Neural progenitor cell (in vitro differentiated cells): ENCODE measurements around the gene HDDC2. TPM values are rescaled to one million over a fixed set of nuclear protein-coding genes. Genes with fewer than 3 reads are reported as not detected.

Source experiments
- DNase-seq: peaks from one replicate; pipeline ENCODE4 v3.0.0-alpha.2; 2016; ENCODE audit warnings: low spot score
- H2AFZ ChIP-seq: fragments of 200-600 bp; sonication (generic); replicated peaks from 2 replicates; pipeline ENCODE4 v1.6.1; 2016; ENCODE audit warnings: antibody characterized with exemption
- H3F3A ChIP-seq: fragments of 200-600 bp; sonication (generic); 2 replicates; pipeline ENCODE4 v1.6.1; 2016; ENCODE audit warnings: antibody characterized with exemption, low read depth
- H3K27ac ChIP-seq: fragments of 200-600 bp; sonication (generic); 2 replicates; pipeline ENCODE4 v1.5.1; 2016; ENCODE audit warnings: mild to moderate bottlenecking
- H3K27me3 ChIP-seq: fragments of 200-600 bp; sonication (generic); 2 replicates; pipeline ENCODE4 v1.6.1; 2016; ENCODE audit warnings: mild to moderate bottlenecking, moderate library complexity
- H3K36me3 ChIP-seq: fragments of 200-600 bp; sonication (generic); 2 replicates; pipeline ENCODE4 v1.5.1; 2016
- H3K4me1 ChIP-seq: fragments of 200-600 bp; sonication (generic); 2 replicates; pipeline ENCODE4 v1.6.1; 2016; ENCODE audit warnings: mixed run types
- H3K4me2 ChIP-seq: fragments of 200-600 bp; sonication (generic); 2 replicates; pipeline ENCODE4 v1.6.1; 2016
- H3K4me3 ChIP-seq: fragments of 200-600 bp; sonication (generic); 2 replicates; pipeline ENCODE4 v1.5.1; 2016
- H3K79me2 ChIP-seq: fragments of 200-600 bp; sonication (generic); 2 replicates; pipeline ENCODE4 v1.6.1; 2016; ENCODE audit warnings: low read depth
- H3K9ac ChIP-seq: fragments of 200-600 bp; sonication (generic); 2 replicates; pipeline ENCODE4 v1.6.1; 2016
- H3K9me3 ChIP-seq: fragments of 200-600 bp; sonication (generic); 2 replicates; pipeline ENCODE4 v1.5.1; 2016; ENCODE audit warnings: low read depth
- H4K20me1 ChIP-seq: fragments of 200-600 bp; sonication (generic); 2 replicates; pipeline ENCODE4 v1.6.1; 2016; ENCODE audit warnings: low read depth
- H3K27ac Mint-ChIP-seq: 3 replicates; pipeline ENCODE4 v1.8.0; 2021; ENCODE audit warnings: mixed read lengths
- H3K27me3 Mint-ChIP-seq: 2 replicates; pipeline ENCODE4 v1.8.0; 2022; ENCODE audit warnings: low read depth, mild to moderate bottlenecking, inconsistent platforms, moderate library complexity, mixed read lengths; ENCODE audit not compliant: insufficient read depth
- H3K36me3 Mint-ChIP-seq: 3 replicates; pipeline ENCODE4 v1.8.0; 2021; ENCODE audit warnings: mixed read lengths
- H3K4me1 Mint-ChIP-seq: 3 replicates; pipeline ENCODE4 v1.8.0; 2021; ENCODE audit warnings: mixed read lengths
- H3K4me3 Mint-ChIP-seq: 3 replicates; pipeline ENCODE4 v1.8.0; 2021; ENCODE audit warnings: mild to moderate bottlenecking, moderate library complexity, mixed read lengths
- H3K9me3 Mint-ChIP-seq: 3 replicates; pipeline ENCODE4 v1.8.0; 2020; ENCODE audit warnings: mixed read lengths
- CTCF ChIP-seq: fragments of 200-600 bp; sonication (generic); IDR thresholded peaks from 2 replicates; pipeline ENCODE4 v1.5.1; 2017; ENCODE audit warnings: antibody characterized with exemption, mild to moderate bottlenecking
- EZH2 ChIP-seq: fragments of 200-600 bp; sonication (generic); IDR thresholded peaks from 2 replicates; pipeline ENCODE4 v1.6.1; 2017; ENCODE audit warnings: antibody characterized with exemption, mild to moderate bottlenecking, moderate library complexity
- EZH2phosphoT487 ChIP-seq: fragments of 200-600 bp; sonication (generic); IDR thresholded peaks from 2 replicates; pipeline ENCODE4 v1.6.1; 2017; ENCODE audit warnings: antibody characterized with exemption
- total RNA-seq: library from RNA; depleted of rRNA; stranded (reverse); fragments of >200 nt; gene quantifications from 2 replicates; pipeline ENCODE4 v1.2.3, GENCODE V29; 2015; ENCODE audit warnings: low replicate concordance

HDDC2 gene
- total RNA-seq, 1 donor from 2014 or later = 114 TPM

GRCh38 chr6:125277838-125278237 is 23.9 kb downstream of the HDDC2 start:
- Histone ChIP-seq H3K27ac (no peak overlapping the region), H3K4me2 (no peak overlapping the region), H3K79me2 (peaks cover 13% of the 10 kb centered on the region), H3F3A (no peaks in the 10 kb centered on the region), H3K27me3 (no peaks in the 10 kb centered on the region), H3K4me3 (no peak overlapping the region), H3K9me3 (no peaks in the 10 kb centered on the region), H4K20me1 (no peaks in the 10 kb centered on the region), H2AFZ (no peak overlapping the region), H3K36me3 (peaks cover 4% of the 10 kb centered on the region), H3K9ac (no peak overlapping the region), H3K4me1 (no peaks in the 10 kb centered on the region)
- DNase-seq = no peak
- Mint-ChIP-seq H3K4me1 (peaks cover 7% of the 10 kb centered on the region), H3K36me3 (peaks cover 39% of the 10 kb centered on the region), H3K27ac (no peak overlapping the region), H3K27me3 (no peaks in the 10 kb centered on the region), H3K4me3 (no peak overlapping the region), H3K9me3 (peaks cover 21% of the 10 kb centered on the region)
- TF ChIP-seq CTCF = no peak
- no peak for TF ChIP-seq EZH2phosphoT487
- TF ChIP-seq EZH2 = no peak

- no peaks in the 10 kb centered on the region for H3K9me3 ChIP-seq
- peaks cover 7% of the 10 kb centered on the region for H3K4me1 Mint-ChIP-seq
- no peaks in the 10 kb centered on the region for H3K4me1 ChIP-seq
- no peak overlapping the region for H3K4me3 ChIP-seq
- H3F3A ChIP-seq = no peaks in the 10 kb centered on the region
- no peak for DNase-seq
- H3K36me3 ChIP-seq = peaks cover 4% of the 10 kb centered on the region
- H2AFZ ChIP-seq = no peak overlapping the region
- H3K4me3 Mint-ChIP-seq = no peak overlapping the region
- H3K36me3 Mint-ChIP-seq = peaks cover 26% of the 10 kb centered on the region
- H3K27ac ChIP-seq = no peak overlapping the region
- no peaks in the 10 kb centered on the region for H3K79me2 ChIP-seq
- H3K9ac ChIP-seq = no peak overlapping the region
- TF ChIP-seq EZH2 (no peak), CTCF (no peak), EZH2phosphoT487 (no peak)
- peaks cover 4% of the 10 kb centered on the region for H3K9me3 Mint-ChIP-seq
- H4K20me1 ChIP-seq = no peaks in the 10 kb centered on the region
- H3K27me3 Mint-ChIP-seq = peaks cover 2% of the 10 kb centered on the region
- H3K27me3 ChIP-seq = no peaks in the 10 kb centered on the region
- H3K4me2 ChIP-seq = no peak overlapping the region
- H3K27ac Mint-ChIP-seq = no peak overlapping the region
Measured at GRCh38 chr6:125275779-125276178, 26.0 kb downstream of the HDDC2 start.

DNA sequence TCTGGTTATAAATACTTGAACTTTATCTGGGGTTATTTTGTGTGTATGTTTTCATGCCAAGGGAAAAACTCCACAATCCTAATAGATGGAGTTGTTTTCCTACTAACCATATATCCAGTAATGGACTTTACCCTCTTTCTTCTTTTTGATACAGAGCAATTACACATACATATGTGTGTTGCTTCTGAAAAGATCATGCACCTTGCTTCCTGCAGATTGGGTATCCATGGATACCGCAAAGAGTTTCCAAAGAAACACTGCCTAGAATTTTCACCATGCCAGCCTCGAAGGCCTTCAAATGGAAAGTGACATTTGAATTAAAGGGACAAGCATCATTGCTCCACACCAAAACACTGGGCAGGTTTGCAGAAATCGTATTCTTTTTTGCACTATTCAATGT is 26.8 kb downstream of the HDDC2 start:
- Histone ChIP-seq H3K36me3 (peaks cover 4% of the 10 kb centered on the region), H3K79me2 (no peaks in the 10 kb centered on the region), H3K9ac (no peak overlapping the region), H3K4me1 (no peaks in the 10 kb centered on the region), H3K27ac (no peak overlapping the region), H3K9me3 (no peaks in the 10 kb centered on the region), H3F3A (no peaks in the 10 kb centered on the region), H4K20me1 (no peaks in the 10 kb centered on the region), H3K27me3 (no peaks in the 10 kb centered on the region), H3K4me2 (no peak overlapping the region), H3K4me3 (no peak overlapping the region), H2AFZ (no peak overlapping the region)
- H3K27me3 Mint-ChIP-seq = peaks cover 2% of the 10 kb centered on the region
- no peak for TF ChIP-seq EZH2phosphoT487
- no peak for TF ChIP-seq EZH2
- no peak for TF ChIP-seq CTCF
- peaks cover 22% of the 10 kb centered on the region for H3K36me3 Mint-ChIP-seq
- DNase-seq = no peak
- H3K4me1 Mint-ChIP-seq = peaks cover 7% of the 10 kb centered on the region
- H3K4me3 Mint-ChIP-seq = no peak overlapping the region
- peaks cover 2% of the 10 kb centered on the region for H3K9me3 Mint-ChIP-seq
- no peak overlapping the region for H3K27ac Mint-ChIP-seq
